GM23338 (cell line): Measurements from ENCODE around the gene CAMTA1. TPM values are rescaled to one million over a fixed set of nuclear protein-coding genes. Genes with fewer than 3 reads are reported as not detected.

Experiments
- ATAC-seq: fragments of 200-7000 bp; cut with Tn5 transposase; 3 replicates; pipeline ENCODE4 v1.9.1; 2020
- DNase-seq: peaks from one replicate; pipeline ENCODE4 v3.0.0-alpha.2; 2015; ENCODE audit warnings: low spot score
- H2AFZ ChIP-seq: fragments of 200-600 bp; sonication (generic); 2 replicates; pipeline ENCODE4 v1.8.0; 2016; ENCODE audit warnings: antibody characterized with exemption, mild to moderate bottlenecking, moderate library complexity
- H3F3A ChIP-seq: fragments of 200-600 bp; sonication (generic); replicated peaks from 2 replicates; pipeline ENCODE4 v1.8.0; 2017; ENCODE audit warnings: antibody characterized with exemption, mixed run types, low read depth
- H3K27ac ChIP-seq: fragments of 200-600 bp; sonication (generic); 2 replicates; pipeline ENCODE4 v1.6.1; 2016; ENCODE audit warnings: low read depth
- H3K27me3 ChIP-seq: fragments of 200-600 bp; sonication (generic); 2 replicates; pipeline ENCODE4 v1.8.0; 2016; ENCODE audit warnings: mild to moderate bottlenecking, mixed run types, moderate library complexity; ENCODE audit not compliant: insufficient read depth
- H3K36me3 ChIP-seq: fragments of 200-600 bp; sonication (generic); 2 replicates; pipeline ENCODE4 v1.8.0; 2016; ENCODE audit warnings: mild to moderate bottlenecking; ENCODE audit not compliant: insufficient read depth
- H3K4me1 ChIP-seq: fragments of 200-600 bp; sonication (generic); 2 replicates; pipeline ENCODE4 v1.8.0; 2016; ENCODE audit warnings: mild to moderate bottlenecking, moderate library complexity; ENCODE audit not compliant: insufficient read depth
- H3K4me2 ChIP-seq: fragments of 200-600 bp; sonication (generic); 2 replicates; pipeline ENCODE4 v1.7.1; 2017; ENCODE audit warnings: mixed run types
- H3K4me3 ChIP-seq: fragments of 200-600 bp; sonication (generic); 2 replicates; pipeline ENCODE4 v1.6.1; 2016; ENCODE audit warnings: mixed run types
- H3K79me2 ChIP-seq: fragments of 200-600 bp; sonication (generic); replicated peaks from 2 replicates; pipeline ENCODE4 v1.8.0; 2017; ENCODE audit warnings: mild to moderate bottlenecking; ENCODE audit not compliant: insufficient read depth
- H3K9me2 ChIP-seq: fragments of 200-600 bp; sonication (generic); 2 replicates; pipeline ENCODE4 v1.8.0; 2017; ENCODE audit not compliant: insufficient read depth
- H4K20me1 ChIP-seq: fragments of 200-600 bp; sonication (generic); replicated peaks from 2 replicates; pipeline ENCODE4 v1.8.0; 2017; ENCODE audit warnings: mild to moderate bottlenecking; ENCODE audit not compliant: insufficient read depth
- H3K27ac Mint-ChIP-seq: 2 replicates; pipeline ENCODE4 v1.8.0; 2020; ENCODE audit warnings: inconsistent platforms, mild to moderate bottlenecking, moderate library complexity, mixed read lengths
- H3K27me3 Mint-ChIP-seq: 3 replicates; pipeline ENCODE4 v1.8.0; 2022; ENCODE audit warnings: low read depth, mild to moderate bottlenecking, moderate library complexity, mixed read lengths, inconsistent platforms; ENCODE audit not compliant: insufficient read depth, poor library complexity
- H3K36me3 Mint-ChIP-seq: 3 replicates; pipeline ENCODE4 v1.8.0; 2021; ENCODE audit warnings: low read depth, mild to moderate bottlenecking, inconsistent platforms, moderate library complexity, mixed read lengths
- H3K4me1 Mint-ChIP-seq: 3 replicates; pipeline ENCODE4 v1.8.0; 2020; ENCODE audit warnings: mild to moderate bottlenecking, inconsistent platforms, mixed read lengths
- H3K4me3 Mint-ChIP-seq: 3 replicates; pipeline ENCODE4 v1.8.0; 2021; ENCODE audit warnings: moderate library complexity, mild to moderate bottlenecking, inconsistent platforms, mixed read lengths
- H3K9me3 Mint-ChIP-seq: 3 replicates; pipeline ENCODE4 v1.8.0; 2020; ENCODE audit warnings: moderate library complexity, mild to moderate bottlenecking, inconsistent platforms, mixed read lengths
- CREB1 ChIP-seq: fragments of 250-450 bp; sonication (Bioruptor Pico); IDR thresholded peaks from 2 replicates; pipeline ENCODE4 v1.5.0; 2020; ENCODE audit warnings: low read depth, mild to moderate bottlenecking, moderate library complexity
- CTCF ChIP-seq, 2 experiments: fragments of 200-600 bp in 1 of 2; sonication (generic) in 1 of 2; conservative IDR thresholded peaks; 2 replicates each; pipeline versions ENCODE4 v1.5.1 to v1.6.1; 2016 to 2017; ENCODE audit warnings: antibody characterized with exemption in 2 of 2, low read depth in 2 of 2, mild to moderate bottlenecking in 2 of 2, moderate library complexity in 1 of 2
- ETS1 ChIP-seq: IDR thresholded peaks from 2 replicates; pipeline ENCODE4 v1.6.1; 2016; ENCODE audit warnings: antibody characterized with exemption
- EZH2 ChIP-seq: fragments of 200-600 bp; sonication (generic); IDR thresholded peaks from one replicate; pipeline ENCODE4 v1.8.0; 2017; ENCODE audit warnings: antibody characterized with exemption, mild to moderate bottlenecking, low read depth; ENCODE audit not compliant: unreplicated experiment
- EZH2phosphoT487 ChIP-seq: fragments of 200-600 bp; sonication (generic); IDR thresholded peaks from one replicate; pipeline ENCODE4 v1.8.1; 2018; ENCODE audit warnings: antibody characterized with exemption; ENCODE audit not compliant: unreplicated experiment
- JUNB ChIP-seq: IDR thresholded peaks from one replicate; pipeline ENCODE4 v1.6.1; 2016; ENCODE audit warnings: antibody characterized with exemption; ENCODE audit not compliant: unreplicated experiment
- NANOG ChIP-seq: IDR thresholded peaks from 2 replicates; pipeline ENCODE4 v1.6.1; 2016; ENCODE audit warnings: antibody characterized with exemption, borderline replicate concordance
- POLR2AphosphoS5 ChIP-seq: IDR thresholded peaks from 2 replicates; pipeline ENCODE4 v1.6.1; 2016; ENCODE audit warnings: antibody characterized with exemption, low read depth
- REST ChIP-seq: IDR thresholded peaks from one replicate; pipeline ENCODE4 v1.6.1; 2018; ENCODE audit warnings: antibody characterized with exemption; ENCODE audit not compliant: unreplicated experiment
- STAT1 ChIP-seq: IDR thresholded peaks from one replicate; pipeline ENCODE4 v1.6.1; 2016; ENCODE audit warnings: antibody characterized with exemption; ENCODE audit not compliant: unreplicated experiment
- ZNF114 ChIP-seq: fragments of 250-450 bp; sonication (Bioruptor Pico); IDR thresholded peaks from 2 replicates; pipeline ENCODE4 v1.5.0; 2020; ENCODE audit warnings: mild to moderate bottlenecking, moderate library complexity
- ZNF331 ChIP-seq: fragments of 250-450 bp; sonication (Bioruptor Pico); IDR thresholded peaks from 2 replicates; pipeline ENCODE4 v1.5.0; 2020; ENCODE audit warnings: low read depth, mild to moderate bottlenecking, moderate library complexity
- polyA plus RNA-seq: library from polyadenylated mRNA; unstranded; fragments of >200 nt; fragmentation: Nextera tagmentation; extraction: Ambion mirVana; gene quantifications from 2 replicates; pipeline ENCODE4 v1.2.1, GENCODE V29; 2016
- total RNA-seq: library from RNA; depleted of rRNA; stranded (reverse); fragments of >200 nt; shearing (Covaris generic); gene quantifications from 2 replicates; pipeline ENCODE4 v1.2.3, GENCODE V29; 2014

The CAMTA1 gene
- total and polyA plus RNA-seq, 2 experiments from 2014 or later = 115 to 519 TPM

DNA sequence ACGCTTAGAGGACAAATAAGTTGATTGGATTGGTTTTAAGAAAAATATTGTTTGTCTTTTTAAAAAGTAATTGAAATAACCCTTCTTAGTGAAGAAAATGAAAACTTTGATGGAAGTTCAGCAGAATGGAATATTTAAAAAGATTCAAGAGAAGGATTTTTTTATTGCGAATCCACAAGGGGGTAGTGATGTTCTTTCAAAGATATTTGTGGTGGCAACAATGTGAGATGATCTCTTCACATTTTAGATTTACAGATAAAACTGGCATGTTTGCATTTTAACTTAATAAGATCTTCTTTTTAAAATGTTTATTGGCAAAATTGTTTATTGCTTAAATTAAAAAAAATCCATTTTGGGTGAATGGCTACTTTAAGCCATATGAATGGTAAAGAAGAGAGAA is 8.9 kb downstream of the CAMTA1 start:
- Mint-ChIP-seq H3K27me3 (peaks cover 4% of the 10 kb centered on the region), H3K4me1 (peaks cover 23% of the 10 kb centered on the region), H3K4me3 (no peak overlapping the region), H3K36me3 (peaks cover 2% of the 10 kb centered on the region; the same call in 2 of the 3 replicates), H3K27ac (no peak overlapping the region), H3K9me3 (no peaks in the 10 kb centered on the region)
- no peaks in the 10 kb centered on the region for H3F3A ChIP-seq
- no peak for TF ChIP-seq EZH2phosphoT487
- peak in 1 of 2 experiments; percentile 55; a peak in 3 of 4 replicates for TF ChIP-seq CTCF (conservative IDR thresholded peaks at IDR 0.05; ENCODE audit: low read depth in 2 of 2)
- H3K4me3 ChIP-seq = no peak overlapping the region
- peak; percentile 41 for DNase-seq
- no peaks in the 10 kb centered on the region for H3K27me3 ChIP-seq
- H3K4me1 ChIP-seq = no peaks in the 10 kb centered on the region
- no peaks in the 10 kb centered on the region for H3K9me2 ChIP-seq
- H3K79me2 ChIP-seq = peaks cover 100% of the 10 kb centered on the region
- H4K20me1 ChIP-seq = peaks cover 66% of the 10 kb centered on the region
- H3K27ac ChIP-seq = no peak overlapping the region
- no peaks in the 10 kb centered on the region for H3K36me3 ChIP-seq
- no peak overlapping the region for H3K4me2 ChIP-seq
- no peak overlapping the region for H2AFZ ChIP-seq
- ATAC-seq = no peak

- Histone ChIP-seq H3K79me2 (peaks cover 100% of the 10 kb centered on the region), H3F3A (no peaks in the 10 kb centered on the region), H3K36me3 (no peaks in the 10 kb centered on the region), H3K27me3 (no peaks in the 10 kb centered on the region), H2AFZ (no peak overlapping the region), H4K20me1 (peaks cover 65% of the 10 kb centered on the region), H3K9me2 (no peaks in the 10 kb centered on the region), H3K4me2 (no peak overlapping the region), H3K27ac (no peak overlapping the region), H3K4me1 (no peaks in the 10 kb centered on the region), H3K4me3 (no peak overlapping the region)
- TF ChIP-seq CTCF (conservative IDR thresholded peaks at IDR 0.05; ENCODE audit: low read depth in 2 of 2) (no peak), CREB1 (CRISPR knock-in tag) (no peak), REST (no peak), ETS1 (no peak), NANOG (no peak), EZH2phosphoT487 (no peak), JUNB (no peak), ZNF331 (CRISPR knock-in tag) (no peak), ZNF114 (no peak), STAT1 (no peak), EZH2 (no peak), POLR2AphosphoS5 (no peak)
- Mint-ChIP-seq H3K9me3 (no peaks in the 10 kb centered on the region), H3K27ac (no peak overlapping the region), H3K27me3 (peaks cover 3% of the 10 kb centered on the region), H3K4me1 (peaks cover 17% of the 10 kb centered on the region), H3K36me3 (peaks cover 2% of the 10 kb centered on the region; the same call in 2 of the 3 replicates), H3K4me3 (no peak overlapping the region)
- DNase-seq = no peak
- ATAC-seq = no peak
These were observed 9.9 kb downstream of the CAMTA1 start for GRCh38 chr1:6795203-6795602.
